Measurements from ENCODE around the gene PPP1R27. TPM values are rescaled to one million over a fixed set of nuclear protein-coding genes. Genes with fewer than 3 reads are reported as not detected.

PPP1R27 gene
- total RNA-seq (under 1 TPM in 1 of 2 donors, not detected in 1; 0.17 TPM), polyA plus RNA-seq (ENCODE audit: insufficient read length in 2 of 2) (under 1 TPM in 1 of 2 donors, not detected in 1; 0.18 TPM)
- long read RNA-seq, donor 1 = 0 reads
- long read RNA-seq, donor 2 = 0 reads
- long read RNA-seq, donor 3 = 0 reads
- long read RNA-seq, donor 4 = 0 reads

GRCh38 chr17:81834831-81835267 is at the start of gene PPP1R27:
PPP1R27 (minus strand) TSS chr17:81835050; CDS start chr17:81834953, 97 bp downstream.
- WGBS (ENCODE audit: insufficient coverage) = 93% methylated on average over 26 of the region's 26 CpGs

GRCh38 chr17:81884520-81884919 is 49.7 kb upstream of the PPP1R27 start:
- H3K4me3 ChIP-seq (ENCODE audit: low read depth, low read length) = no peak overlapping the region
- H3K4me1 ChIP-seq (ENCODE audit: control insufficient read depth, insufficient read depth, low read length) = peaks cover 3% of the 10 kb centered on the region
- no peak for DNase-seq (ENCODE audit: low read depth in 4 of 6, low spot score in 6 of 6)
- H3K36me3 ChIP-seq (ENCODE audit: control insufficient read depth, insufficient read depth, low read length) = peaks cover 92% of the 10 kb centered on the region
- no peak overlapping the region for H3K27ac ChIP-seq (ENCODE audit: low read depth, low read length)
- no peaks in the 10 kb centered on the region for H3K27me3 ChIP-seq (ENCODE audit: control insufficient read depth, insufficient read depth, low read length)
- WGBS (ENCODE audit: insufficient coverage) = 87% methylated on average over 10 of the region's 11 CpGs
- H3K9me3 ChIP-seq (ENCODE audit: control insufficient read depth, insufficient read depth, low read length) = no peaks in the 10 kb centered on the region

More at GRCh38 chr17:81834831-81835267, at the start of gene PPP1R27:
- H3K4me1 ChIP-seq (ENCODE audit: control insufficient read depth, insufficient read depth, low read length) = peaks cover 27% of the 10 kb centered on the region
- H3K36me3 ChIP-seq (ENCODE audit: control insufficient read depth, insufficient read depth, low read length) = peaks cover 17% of the 10 kb centered on the region
- H3K9me3 ChIP-seq (ENCODE audit: control insufficient read depth, insufficient read depth, low read length) = no peaks in the 10 kb centered on the region
- H3K27me3 ChIP-seq (ENCODE audit: control insufficient read depth, insufficient read depth, low read length) = no peaks in the 10 kb centered on the region
- H3K4me3 ChIP-seq (ENCODE audit: low read depth, low read length) = peak within 1 kb of the TSS; percentile 88
- peak within 1 kb of the TSS; percentile 79 for H3K27ac ChIP-seq (ENCODE audit: low read depth, low read length)
- no peak for DNase-seq (ENCODE audit: low read depth in 4 of 6, low spot score in 6 of 6)

GRCh38 chr17:81879121-81879520 is 44.3 kb upstream of the PPP1R27 start:
- no peaks in the 10 kb centered on the region for H3K9me3 ChIP-seq (ENCODE audit: control insufficient read depth, insufficient read depth, low read length)
- H3K36me3 ChIP-seq (ENCODE audit: control insufficient read depth, insufficient read depth, low read length) = peaks cover 52% of the 10 kb centered on the region

GRCh38 chr17:81878294-81878693 is 43.4 kb upstream of the PPP1R27 start:
- Histone ChIP-seq H3K4me3 (ENCODE audit: low read depth, low read length) (no peak overlapping the region), H3K36me3 (ENCODE audit: control insufficient read depth, insufficient read depth, low read length) (peaks cover 46% of the 10 kb centered on the region), H3K4me1 (ENCODE audit: control insufficient read depth, insufficient read depth, low read length) (no peaks in the 10 kb centered on the region), H3K27me3 (ENCODE audit: control insufficient read depth, insufficient read depth, low read length) (no peaks in the 10 kb centered on the region), H3K9me3 (ENCODE audit: control insufficient read depth, insufficient read depth, low read length) (no peaks in the 10 kb centered on the region), H3K27ac (ENCODE audit: low read depth, low read length) (no peak overlapping the region)
- DNase-seq (ENCODE audit: low read depth in 4 of 6, low spot score in 6 of 6) = no peak
- 92% methylated on average over 2 of the region's 3 CpGs for WGBS (ENCODE audit: insufficient coverage)

More at GRCh38 chr17:81879121-81879520, 44.3 kb upstream of the PPP1R27 start:
- H3K27ac ChIP-seq (ENCODE audit: low read depth, low read length) = no peak overlapping the region
- DNase-seq (ENCODE audit: low read depth in 4 of 6, low spot score in 6 of 6) = no peak
- H3K4me3 ChIP-seq (ENCODE audit: low read depth, low read length) = no peak overlapping the region
- no peaks in the 10 kb centered on the region for H3K27me3 ChIP-seq (ENCODE audit: control insufficient read depth, insufficient read depth, low read length)
- H3K4me1 ChIP-seq (ENCODE audit: control insufficient read depth, insufficient read depth, low read length) = no peaks in the 10 kb centered on the region
- WGBS (ENCODE audit: insufficient coverage) = 97% methylated on average over 3 of the region's 5 CpGs

- no peak overlapping the region for H3K27ac ChIP-seq (ENCODE audit: low read depth, low read length)
- peaks cover 42% of the 10 kb centered on the region for H3K36me3 ChIP-seq (ENCODE audit: control insufficient read depth, insufficient read depth, low read length)
- no peaks in the 10 kb centered on the region for H3K27me3 ChIP-seq (ENCODE audit: control insufficient read depth, insufficient read depth, low read length)
- no peak overlapping the region for H3K4me3 ChIP-seq (ENCODE audit: low read depth, low read length)
- DNase-seq (ENCODE audit: low read depth in 4 of 6, low spot score in 6 of 6) = no peak
- 94% methylated on average over 3 of the region's 5 CpGs for WGBS (ENCODE audit: insufficient coverage)
- no peaks in the 10 kb centered on the region for H3K9me3 ChIP-seq (ENCODE audit: control insufficient read depth, insufficient read depth, low read length)
- peaks cover 4% of the 10 kb centered on the region for H3K4me1 ChIP-seq (ENCODE audit: control insufficient read depth, insufficient read depth, low read length)
Measured at GRCh38 chr17:81877569-81877968, 42.7 kb upstream of the PPP1R27 start.

- Histone ChIP-seq H3K4me1 (ENCODE audit: control insufficient read depth, insufficient read depth, low read length) (peaks cover 38% of the 10 kb centered on the region), H3K27me3 (ENCODE audit: control insufficient read depth, insufficient read depth, low read length) (no peaks in the 10 kb centered on the region), H3K36me3 (ENCODE audit: control insufficient read depth, insufficient read depth, low read length) (peaks cover 40% of the 10 kb centered on the region), H3K4me3 (ENCODE audit: low read depth, low read length) (peak overlapping the region; percentile 86), H3K27ac (ENCODE audit: low read depth, low read length) (peak overlapping the region; percentile 91), H3K9me3 (ENCODE audit: control insufficient read depth, insufficient read depth, low read length) (no peaks in the 10 kb centered on the region)
- DNase-seq (ENCODE audit: low read depth in 4 of 6, low spot score in 6 of 6) = peak; percentile 78 to 97 (median 86)
- WGBS (ENCODE audit: insufficient coverage) = under 1% methylated on average over 86 of the region's 86 CpGs
Measured at GRCh38 chr17:81871387-81872230, 36.8 kb upstream of the PPP1R27 start.

GRCh38 chr17:81870981-81871386 is 36.1 kb upstream of the PPP1R27 start, which contains the start of gene ARHGDIA:
ARHGDIA (minus strand) TSS chr17:81871337; CDS start chr17:81869930, 1,407 bp downstream.
- H3K4me1 ChIP-seq (ENCODE audit: control insufficient read depth, insufficient read depth, low read length) = peaks cover 40% of the 10 kb centered on the region
- peak within 1 kb of the TSS; percentile 86 for H3K4me3 ChIP-seq (ENCODE audit: low read depth, low read length)
- H3K27me3 ChIP-seq (ENCODE audit: control insufficient read depth, insufficient read depth, low read length) = no peaks in the 10 kb centered on the region
- 0% methylated on average over 56 of the region's 64 CpGs for WGBS (ENCODE audit: insufficient coverage)
- H3K27ac ChIP-seq (ENCODE audit: low read depth, low read length) = peak within 1 kb of the TSS; percentile 91
- peaks cover 46% of the 10 kb centered on the region for H3K36me3 ChIP-seq (ENCODE audit: control insufficient read depth, insufficient read depth, low read length)
- no peaks in the 10 kb centered on the region for H3K9me3 ChIP-seq (ENCODE audit: control insufficient read depth, insufficient read depth, low read length)
- no peak for DNase-seq (ENCODE audit: low read depth in 4 of 6, low spot score in 6 of 6)

GRCh38 chr17:81870131-81870980 is 35.5 kb upstream of the PPP1R27 start:
- H3K4me1 ChIP-seq (ENCODE audit: control insufficient read depth, insufficient read depth, low read length) = peaks cover 40% of the 10 kb centered on the region
- no peaks in the 10 kb centered on the region for H3K27me3 ChIP-seq (ENCODE audit: control insufficient read depth, insufficient read depth, low read length)
- peak in 1 of 6 donors; percentile 40 for DNase-seq (ENCODE audit: low read depth in 4 of 6, low spot score in 6 of 6)
- peak overlapping the region; percentile 73 for H3K4me3 ChIP-seq (ENCODE audit: low read depth, low read length)
- H3K27ac ChIP-seq (ENCODE audit: low read depth, low read length) = peak overlapping the region; percentile 82
- under 1% methylated on average over 60 of the region's 65 CpGs for WGBS (ENCODE audit: insufficient coverage)
- H3K9me3 ChIP-seq (ENCODE audit: control insufficient read depth, insufficient read depth, low read length) = no peaks in the 10 kb centered on the region
- H3K36me3 ChIP-seq (ENCODE audit: control insufficient read depth, insufficient read depth, low read length) = peaks cover 52% of the 10 kb centered on the region

All from spinal cord (tissue), 10 donors.